ENCODE measurements around the gene CDH3.

Gene CDH3

DNA sequence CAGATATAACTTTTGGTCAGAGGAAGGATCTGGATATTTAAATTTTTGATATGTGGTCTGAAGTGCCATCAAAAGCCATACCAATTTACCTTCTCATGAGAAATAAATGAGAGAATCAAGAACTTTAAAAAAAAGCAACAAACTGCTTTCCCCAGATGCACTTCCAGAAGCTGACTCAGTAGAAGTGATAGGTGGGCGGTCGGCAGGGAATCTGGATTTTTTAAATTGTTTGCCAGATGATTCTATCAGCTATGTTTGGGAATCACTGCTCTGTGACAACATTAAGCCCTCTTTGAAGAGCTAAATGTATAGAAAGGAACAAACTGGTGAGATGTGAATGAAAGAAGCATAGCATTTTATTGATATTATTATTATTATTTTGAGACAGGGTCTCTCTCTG lies 19.2 kb downstream of the CDH3 start:
- TF ChIP-seq, protein P1, sequence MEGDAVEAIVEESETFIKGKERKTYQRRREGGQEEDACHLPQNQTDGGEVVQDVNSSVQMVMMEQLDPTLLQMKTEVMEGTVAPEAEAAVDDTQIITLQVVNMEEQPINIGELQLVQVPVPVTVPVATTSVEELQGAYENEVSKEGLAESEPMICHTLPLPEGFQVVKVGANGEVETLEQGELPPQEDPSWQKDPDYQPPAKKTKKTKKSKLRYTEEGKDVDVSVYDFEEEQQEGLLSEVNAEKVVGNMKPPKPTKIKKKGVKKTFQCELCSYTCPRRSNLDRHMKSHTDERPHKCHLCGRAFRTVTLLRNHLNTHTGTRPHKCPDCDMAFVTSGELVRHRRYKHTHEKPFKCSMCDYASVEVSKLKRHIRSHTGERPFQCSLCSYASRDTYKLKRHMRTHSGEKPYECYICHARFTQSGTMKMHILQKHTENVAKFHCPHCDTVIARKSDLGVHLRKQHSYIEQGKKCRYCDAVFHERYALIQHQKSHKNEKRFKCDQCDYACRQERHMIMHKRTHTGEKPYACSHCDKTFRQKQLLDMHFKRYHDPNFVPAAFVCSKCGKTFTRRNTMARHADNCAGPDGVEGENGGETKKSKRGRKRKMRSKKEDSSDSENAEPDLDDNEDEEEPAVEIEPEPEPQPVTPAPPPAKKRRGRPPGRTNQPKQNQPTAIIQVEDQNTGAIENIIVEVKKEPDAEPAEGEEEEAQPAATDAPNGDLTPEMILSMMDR (IDR thresholded peaks at IDR 0.05; ENCODE audit: extremely low read depth, insufficient read depth, missing control alignments): no peak
- in situ Hi-C loops (cut with MboI; ENCODE audit: low pct_unique_long_range_greater_than_20kb, low sequenced_read_pairs, unreplicated experiment): no loop called here
- DNase-seq (ENCODE audit: low spot score): no peak

DNA sequence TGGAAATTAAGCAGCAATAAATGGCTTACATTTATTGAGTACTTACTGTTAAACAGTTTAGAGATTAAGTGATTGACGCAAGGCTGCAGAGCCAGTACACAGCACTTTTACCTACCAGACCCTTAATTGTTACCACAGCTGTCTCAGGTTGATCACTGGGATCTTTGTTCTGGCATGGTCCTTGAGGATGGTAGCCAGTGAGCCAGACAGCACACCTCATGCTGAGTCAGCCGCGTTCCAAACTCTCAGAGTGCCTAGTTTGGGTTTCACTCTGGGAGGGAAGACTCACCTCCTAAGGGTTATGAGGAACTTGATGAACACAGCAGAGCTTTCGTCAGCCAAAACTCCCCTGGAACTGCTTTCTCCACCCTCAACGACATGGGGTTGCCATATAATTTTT lies 20.4 kb downstream of the CDH3 start:
- in situ Hi-C loops (cut with MboI; ENCODE audit: low pct_unique_long_range_greater_than_20kb, low sequenced_read_pairs, unreplicated experiment): no loop called here
- no peak for DNase-seq (ENCODE audit: low spot score)
- TF ChIP-seq, protein P1 (IDR thresholded peaks at IDR 0.05; ENCODE audit: extremely low read depth, insufficient read depth, missing control alignments): no peak

DNA sequence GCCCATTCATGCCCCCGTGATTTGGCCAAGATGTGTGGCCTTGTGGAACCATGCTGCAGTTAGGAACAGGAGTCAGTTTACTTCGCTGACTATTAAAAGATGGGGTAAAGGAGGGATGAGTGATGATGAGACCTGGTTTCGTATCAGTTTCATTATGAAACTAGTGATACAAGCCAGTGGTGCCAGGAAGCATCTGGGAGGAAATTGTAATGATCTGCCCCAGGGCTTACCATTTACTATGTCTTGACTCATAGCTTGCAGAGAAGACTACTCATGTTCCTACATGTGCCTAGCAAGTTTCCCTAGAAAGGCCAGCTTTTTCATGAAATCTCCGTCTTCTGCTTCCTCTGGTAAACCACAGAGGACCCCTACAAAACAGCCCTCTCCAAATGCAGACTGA lies 23.2 kb downstream of the CDH3 start:
- in situ Hi-C loops (cut with MboI; ENCODE audit: low pct_unique_long_range_greater_than_20kb, low sequenced_read_pairs, unreplicated experiment): no loop called here

DNA sequence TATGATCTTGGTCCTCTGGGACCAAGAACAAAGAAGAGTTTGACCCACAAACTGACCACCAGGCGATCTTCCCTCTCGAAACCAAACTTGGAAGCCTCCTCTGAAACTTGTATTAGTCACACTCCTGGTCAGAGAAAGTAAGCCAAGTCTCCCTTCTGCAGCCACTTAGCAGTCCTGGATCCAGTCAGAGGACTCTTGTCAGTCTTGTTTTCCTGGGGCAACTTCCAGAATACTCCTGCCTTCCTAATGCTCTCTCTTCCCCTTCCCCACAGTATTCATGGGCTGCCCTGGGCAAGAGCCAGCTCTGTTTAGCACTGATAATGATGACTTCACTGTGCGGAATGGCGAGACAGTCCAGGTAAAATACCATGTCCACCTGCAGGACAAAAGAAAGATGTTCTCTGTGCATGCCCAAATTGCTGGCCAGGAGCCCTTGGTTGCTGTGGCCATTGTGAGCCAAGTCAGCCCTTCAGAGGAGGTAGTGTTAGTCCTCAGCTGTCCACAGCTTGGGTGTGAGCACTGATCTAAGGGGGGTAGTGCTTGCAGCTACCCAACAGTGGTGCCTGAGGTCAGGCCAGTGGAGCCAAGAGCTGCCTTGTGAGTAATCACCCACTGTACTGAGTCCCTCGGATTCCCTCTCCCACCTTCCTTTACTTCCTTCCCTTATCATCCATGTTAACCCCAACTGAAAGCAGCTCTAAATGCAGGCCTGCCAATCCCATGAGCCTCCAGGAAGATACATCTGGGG lies 31.2 kb downstream of the CDH3 start:
- no peak for DNase-seq (ENCODE audit: low spot score)
- in situ Hi-C loops (cut with MboI; ENCODE audit: low pct_unique_long_range_greater_than_20kb, low sequenced_read_pairs, unreplicated experiment): no loop called here
- TF ChIP-seq, protein P1 (IDR thresholded peaks at IDR 0.05; ENCODE audit: extremely low read depth, insufficient read depth, missing control alignments): no peak

More for the DNA sequence above, 23.2 kb downstream of the CDH3 start:
- TF ChIP-seq, protein P1 (IDR thresholded peaks at IDR 0.05; ENCODE audit: extremely low read depth, insufficient read depth, missing control alignments): no peak
- peak; percentile 53 for DNase-seq (ENCODE audit: low spot score)

DNA sequence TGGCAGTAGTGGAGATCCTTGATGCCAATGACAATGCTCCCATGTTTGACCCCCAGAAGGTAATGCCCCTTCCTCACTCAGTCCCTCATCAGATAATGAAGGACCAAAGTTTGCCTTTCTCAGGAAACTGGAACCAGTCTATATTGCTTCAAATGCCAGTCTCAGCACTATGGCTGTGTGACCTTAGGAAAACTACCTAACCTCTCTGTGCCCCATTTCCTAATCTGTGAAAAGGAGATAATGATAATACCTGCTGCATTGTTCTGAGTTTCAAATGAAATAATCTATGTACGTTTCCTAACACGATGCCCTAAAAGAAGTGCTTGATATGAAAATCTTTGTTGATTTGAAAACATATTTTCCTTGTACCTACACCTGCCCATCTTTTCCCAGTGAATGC lies 35.9 kb downstream of the CDH3 start:
- TF ChIP-seq, protein P1 (IDR thresholded peaks at IDR 0.05; ENCODE audit: extremely low read depth, insufficient read depth, missing control alignments): no peak
- in situ Hi-C loops (cut with MboI; ENCODE audit: low pct_unique_long_range_greater_than_20kb, low sequenced_read_pairs, unreplicated experiment): no loop called here
- DNase-seq (ENCODE audit: low spot score): no peak

DNA sequence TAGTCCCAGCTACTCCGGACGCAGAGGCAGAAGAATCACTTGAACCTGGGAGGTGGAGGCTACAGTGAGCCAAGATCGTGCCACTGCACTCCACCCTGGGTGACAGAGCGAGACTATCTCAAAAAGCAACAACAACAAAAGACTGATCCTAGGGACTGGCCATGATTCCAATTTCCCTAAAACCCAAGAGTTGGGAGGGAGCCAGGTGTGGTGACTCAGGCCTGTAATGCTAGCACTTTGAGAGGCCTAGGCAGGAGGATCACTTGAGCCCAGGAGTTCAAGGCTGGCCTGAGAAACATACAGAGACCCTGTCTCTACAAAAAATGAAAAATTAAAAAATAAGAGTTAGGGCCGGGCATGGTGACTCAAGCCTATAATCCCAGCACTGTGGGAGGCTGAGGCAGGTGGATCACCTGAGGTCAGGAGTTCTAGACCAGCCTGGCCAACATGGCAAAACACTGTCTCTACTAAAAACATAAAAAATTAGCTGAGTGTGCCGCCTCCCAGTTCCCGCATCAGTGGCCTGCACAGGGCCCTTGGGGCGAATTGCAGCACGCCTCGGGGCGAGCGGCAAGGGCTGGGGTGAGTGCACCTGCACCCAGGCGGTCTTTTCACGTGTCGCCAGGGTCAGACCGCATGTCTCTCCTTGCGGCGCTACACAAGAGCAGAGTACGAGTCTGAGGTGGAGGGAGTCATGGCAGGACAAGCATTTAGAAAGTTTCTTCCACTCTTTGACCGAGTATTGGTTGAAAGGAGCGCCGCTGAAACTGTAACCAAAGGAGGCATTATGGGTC lies 40.8 kb downstream of the CDH3 start:
- no peak for DNase-seq (ENCODE audit: low spot score)
- TF ChIP-seq, protein P1 (IDR thresholded peaks at IDR 0.05; ENCODE audit: extremely low read depth, insufficient read depth, missing control alignments): no peak
- in situ Hi-C loops (cut with MboI; ENCODE audit: low pct_unique_long_range_greater_than_20kb, low sequenced_read_pairs, unreplicated experiment): no loop called here
